Activated CD4-positive, alpha-beta T cell treated with anti-CD3 and anti-CD28 coated beads for 1 hour (primary cell): ENCODE measurements around the gene WDHD1.
"Not testable (repeated sequence)": the region's sequence is repeated elsewhere in the genome, so short reads cannot be mapped to it uniquely, and the experiment has no call there.

Experiments used
- DNase-seq: peaks from one replicate; pipeline ENCODE4 v3.0.0-alpha.2; 2020

The WDHD1 gene

DNA sequence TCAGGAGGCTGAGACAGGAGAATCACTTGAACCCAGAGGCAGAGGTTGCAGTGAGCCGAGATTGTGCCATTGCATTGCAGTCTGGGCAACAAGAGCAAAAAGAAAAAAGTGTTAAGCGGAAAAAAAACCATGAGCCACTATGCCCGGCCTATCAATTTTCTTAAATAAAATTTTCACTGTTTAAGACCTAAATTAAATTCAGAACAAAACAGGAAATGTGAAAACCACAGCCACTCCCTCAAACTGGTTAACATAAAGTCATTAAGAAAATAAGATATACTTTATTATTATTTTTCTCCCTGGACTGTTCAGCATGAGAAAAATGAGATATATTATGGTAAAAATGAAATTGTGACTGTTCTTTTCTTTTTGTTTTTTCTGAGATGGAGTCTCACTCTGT lies 79.7 kb downstream of the WDHD1 start:
- no peak for DNase-seq

GRCh38 chr14:54946500-54946899 lies 80.4 kb downstream of the WDHD1 start:
- no peak for DNase-seq

GRCh38 chr14:54944737-54945391 lies 82.0 kb downstream of the WDHD1 start:
- DNase-seq: no peak

- DNase-seq: no peak
Observed at GRCh38 chr14:54942913-54943312, 84.0 kb downstream of the WDHD1 start.

DNA sequence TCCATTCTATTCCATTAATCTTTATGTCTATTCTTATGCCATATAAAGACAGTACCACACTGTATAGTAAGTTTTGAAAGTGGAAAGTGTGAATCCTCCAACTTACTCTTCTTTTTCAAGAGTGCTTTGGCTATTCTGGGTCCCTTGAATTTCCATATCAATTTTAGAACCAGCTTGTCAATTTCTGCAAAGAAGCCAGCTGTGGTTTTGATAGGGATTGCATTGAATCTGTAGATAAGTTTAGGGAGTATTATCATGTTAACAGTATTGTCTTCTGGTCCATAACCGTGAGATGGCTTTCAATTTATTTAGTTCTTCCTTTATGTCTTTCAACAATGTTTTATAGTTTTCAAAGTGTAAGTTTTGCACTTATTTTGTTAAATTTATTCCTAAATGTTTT lies 90.1 kb downstream of the WDHD1 start:
- no peak for DNase-seq

- no peak for DNase-seq
Observed at GRCh38 chr14:54935958-54936357, 90.9 kb downstream of the WDHD1 start.

DNA sequence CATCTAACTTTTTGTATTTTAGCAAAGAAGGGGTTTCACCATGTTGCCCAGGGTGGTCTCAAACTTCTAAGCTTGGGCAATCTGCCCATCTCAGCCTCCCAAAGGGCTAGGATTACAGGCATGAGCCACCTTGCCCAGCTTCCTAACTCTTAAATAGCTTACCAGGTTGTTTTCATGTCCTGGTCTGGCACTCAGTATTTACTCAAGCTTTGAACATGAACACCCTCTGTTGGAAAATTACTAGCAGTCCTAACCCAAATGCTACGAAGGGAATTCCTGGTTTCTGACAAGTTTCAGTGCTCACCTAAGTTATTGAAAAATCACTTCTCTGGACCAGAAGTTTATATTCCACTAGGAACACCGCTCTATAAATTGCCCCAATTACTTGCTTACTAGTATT lies 91.8 kb downstream of the WDHD1 start:
- no peak for DNase-seq

DNA sequence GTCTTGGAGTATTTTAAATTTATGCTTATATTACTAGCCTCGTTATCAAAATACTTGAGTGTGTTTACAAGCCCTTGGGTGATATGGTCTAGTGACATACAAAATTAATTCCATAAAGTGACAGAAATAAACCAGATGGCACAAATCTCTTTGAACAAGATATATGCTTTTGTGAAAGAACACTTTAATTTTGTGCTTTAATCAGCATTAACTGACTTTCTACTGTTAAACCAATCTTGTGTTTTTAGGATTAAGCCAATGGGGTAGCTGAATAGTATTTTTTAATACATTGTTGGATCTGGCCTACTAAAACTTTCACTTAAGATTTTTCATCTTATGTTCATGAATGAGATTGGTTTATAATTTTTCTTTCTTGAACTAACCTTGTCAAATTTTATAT lies 93.9 kb downstream of the WDHD1 start:
- DNase-seq: no peak

- no peak for DNase-seq
Observed at GRCh38 chr14:54931598-54932340, 95.1 kb downstream of the WDHD1 start.

DNA sequence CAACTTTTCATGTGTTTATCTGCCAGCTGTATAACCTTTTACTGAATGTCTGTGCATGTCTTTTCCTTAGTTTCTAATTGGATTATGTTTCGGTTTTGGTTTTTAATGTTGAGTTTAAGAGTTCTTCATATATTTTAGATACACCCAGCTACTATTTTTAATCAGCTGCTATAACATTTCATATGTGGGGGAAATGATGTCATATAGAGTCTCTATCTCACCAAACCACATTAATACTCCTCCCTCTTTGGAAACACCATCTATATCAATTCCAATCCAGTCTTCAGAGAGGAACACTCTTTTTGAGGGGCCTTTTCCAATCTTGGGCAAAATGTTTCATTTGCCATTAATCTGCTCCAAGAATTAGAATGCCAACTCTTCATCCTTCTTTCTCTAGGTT lies 95.8 kb downstream of the WDHD1 start:
- no peak for DNase-seq

GRCh38 chr14:54929556-54929955 lies 97.3 kb downstream of the WDHD1 start:
- DNase-seq: no peak

GRCh38 chr14:54928216-54928615 lies 98.7 kb downstream of the WDHD1 start:
- no peak for DNase-seq

GRCh38 chr14:54927551-54927950 lies 99.3 kb downstream of the WDHD1 start:
- DNase-seq: no peak

DNA sequence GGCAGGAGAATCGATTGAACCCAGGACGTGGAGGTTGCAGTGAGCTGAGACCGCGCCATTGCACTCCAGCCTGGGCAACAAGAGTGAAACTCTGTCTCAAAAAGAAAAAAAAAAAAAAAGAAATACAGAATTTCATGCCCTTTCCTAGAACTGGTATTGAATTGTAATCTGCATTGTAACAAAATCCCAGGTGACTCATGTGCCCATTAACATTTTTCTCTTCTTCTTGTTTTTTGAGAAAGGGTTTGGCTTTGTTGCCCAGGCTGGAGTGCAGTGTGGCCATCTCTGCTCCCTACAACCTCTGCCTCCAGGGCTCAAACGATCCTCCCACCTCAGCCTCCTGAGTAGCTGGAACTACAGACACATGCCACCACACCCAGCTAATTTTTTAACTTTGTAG lies 100.3 kb downstream of the WDHD1 start:
- not testable (repeated sequence) for DNase-seq

GRCh38 chr14:54922598-54922997 lies 104.3 kb downstream of the WDHD1 start:
- no peak for DNase-seq

DNA sequence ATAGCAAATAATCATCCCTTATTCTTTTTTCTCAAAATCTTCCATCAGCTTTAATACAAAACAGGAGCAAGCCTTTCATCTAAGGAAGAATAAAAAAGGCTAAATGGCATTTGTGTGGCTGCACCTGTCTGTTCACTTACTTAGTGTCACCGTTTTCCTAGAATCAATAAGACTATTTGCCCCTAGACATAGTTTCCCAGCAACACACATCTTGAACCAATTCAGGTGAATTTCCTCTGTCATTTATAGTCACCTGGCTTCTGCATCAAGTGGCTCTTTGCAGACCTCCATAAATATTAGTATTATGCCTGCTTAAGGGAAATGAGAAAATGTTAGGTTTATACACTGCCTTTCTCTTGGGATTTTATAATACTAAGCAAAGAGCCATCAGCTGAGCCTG lies 106.8 kb downstream of the WDHD1 start:
- DNase-seq: no peak

DNA sequence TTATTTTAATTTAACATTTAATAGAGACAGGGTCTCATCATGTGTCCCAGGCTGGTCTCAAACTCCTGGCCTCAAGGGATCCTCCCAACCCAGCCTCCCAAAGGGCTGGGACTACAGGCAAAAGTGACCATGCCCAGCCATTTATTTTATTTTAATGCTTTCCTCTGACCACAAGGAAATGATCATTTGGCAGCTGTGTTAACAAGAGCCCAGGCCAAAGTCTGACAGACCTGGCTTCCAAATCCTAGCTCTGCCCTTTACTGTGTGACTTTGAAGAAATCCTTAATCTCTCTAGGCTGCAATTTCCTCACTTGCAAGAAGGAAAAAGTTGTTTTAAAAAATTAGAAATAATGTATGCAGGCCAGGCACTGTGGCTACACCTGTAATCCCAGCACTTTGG lies 107.6 kb downstream of the WDHD1 start:
- no peak for DNase-seq

DNA sequence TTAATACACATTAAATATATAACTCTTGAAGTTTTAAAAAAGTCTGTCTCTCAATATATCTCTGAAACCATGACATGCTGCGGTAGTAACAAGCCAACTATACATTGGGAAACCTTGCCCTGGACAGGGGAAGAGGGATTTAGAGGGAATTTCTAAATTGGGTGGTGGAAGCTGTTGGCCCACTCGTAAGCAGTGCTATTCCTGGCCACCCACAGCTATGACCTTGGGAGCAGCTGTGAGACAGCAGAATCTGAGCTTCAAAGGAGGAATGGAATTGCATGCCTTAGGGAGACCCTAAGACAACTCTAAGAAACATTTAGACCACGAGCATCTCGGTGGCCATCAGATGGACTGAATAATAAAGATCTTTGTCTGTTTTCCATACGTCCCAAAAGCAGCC lies 108.5 kb downstream of the WDHD1 start:
- no peak for DNase-seq

DNA sequence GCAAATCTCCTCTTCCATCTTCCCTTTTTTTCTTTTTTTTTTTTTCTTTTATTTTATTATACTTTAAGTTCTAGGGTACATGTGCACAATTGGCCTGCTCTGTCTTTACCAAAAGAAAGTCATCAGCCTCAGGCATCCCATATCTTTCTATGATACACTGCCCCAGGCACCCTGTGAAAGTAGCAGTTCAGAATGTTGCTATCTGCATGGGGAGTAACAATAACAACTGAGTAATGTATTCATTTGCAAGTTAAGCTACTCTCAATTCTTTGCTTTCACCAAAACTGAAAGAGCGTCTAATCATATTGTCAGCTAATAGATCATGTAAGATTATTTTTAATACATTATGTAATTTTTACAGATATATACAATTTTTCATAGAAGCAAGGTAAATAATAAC lies 110.8 kb downstream of the WDHD1 start:
- DNase-seq: no peak

DNA sequence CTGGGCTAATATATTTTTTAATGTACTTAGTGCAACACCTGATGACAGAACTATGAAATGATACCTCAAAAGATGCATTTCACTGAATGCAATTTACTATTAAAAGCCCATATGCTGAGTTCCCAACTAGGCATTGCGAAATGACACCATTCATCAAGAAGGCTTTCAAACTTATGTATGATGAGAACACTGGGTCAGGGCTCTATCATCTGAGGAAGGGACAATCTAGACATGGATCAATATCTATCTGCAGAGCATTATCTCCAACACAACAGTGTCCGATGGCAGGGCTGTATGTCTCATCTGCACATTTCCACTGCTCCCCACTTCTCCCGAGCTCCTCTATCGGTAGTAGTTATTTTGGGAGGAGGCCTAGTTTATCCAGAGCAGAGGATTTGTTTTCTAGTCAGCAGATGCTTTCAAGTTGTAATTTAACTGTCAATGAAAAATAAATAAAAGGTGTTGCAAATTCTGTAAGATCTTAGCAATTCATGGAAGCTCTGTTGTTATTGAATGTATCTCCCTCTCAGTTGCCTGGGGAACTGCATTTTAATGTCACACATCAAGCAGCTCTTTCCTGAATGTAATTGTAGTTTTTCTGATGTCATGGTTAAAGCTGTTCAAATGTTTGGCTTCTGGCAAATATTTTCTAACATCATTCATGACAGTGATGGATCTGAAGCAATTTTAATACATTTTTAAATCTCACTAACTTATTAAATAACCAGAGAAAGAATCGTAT lies 116.9 kb downstream of the WDHD1 start:
- DNase-seq: no peak

- not testable (repeated sequence) for DNase-seq
Observed at GRCh38 chr14:54908973-54909372, 117.9 kb downstream of the WDHD1 start.

DNA sequence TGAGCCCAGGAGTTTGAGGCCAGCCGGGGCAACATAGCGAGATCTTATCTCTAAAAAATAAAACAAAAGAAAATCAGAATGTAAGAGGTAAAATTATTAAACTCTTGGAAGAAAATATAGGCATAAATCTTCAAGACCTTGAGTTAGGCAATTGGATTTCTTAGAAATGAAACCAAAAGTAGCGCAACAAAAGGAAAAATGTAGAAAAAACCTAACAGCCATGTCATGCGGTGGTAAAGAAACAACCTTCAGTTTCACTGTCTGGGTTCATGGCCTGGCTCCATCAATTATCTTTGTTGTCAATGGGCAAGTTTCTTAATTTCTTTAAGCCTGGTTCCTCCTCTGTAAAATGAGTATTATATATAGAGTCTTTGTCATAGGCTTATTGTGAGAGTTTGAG lies 118.7 kb downstream of the WDHD1 start:
- DNase-seq: no peak

DNA sequence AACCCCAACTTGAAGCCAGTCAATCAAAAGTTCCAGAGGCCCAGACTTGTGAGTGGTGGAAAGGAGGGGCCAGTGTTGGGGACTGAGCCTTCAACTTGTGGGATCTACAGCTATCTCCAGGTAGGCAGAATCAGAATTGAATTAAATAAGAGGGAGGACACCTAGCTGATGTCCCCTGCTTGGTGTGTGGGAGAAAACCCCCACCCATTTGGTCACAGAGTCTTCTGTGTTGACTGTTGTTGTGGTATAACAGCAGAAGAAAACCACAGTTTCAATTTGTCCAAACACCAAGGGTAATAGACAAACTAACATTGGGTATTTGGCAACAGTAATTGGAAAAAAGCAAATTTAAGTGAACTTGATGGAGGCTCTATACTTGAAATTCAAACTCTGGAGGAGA lies 120.8 kb downstream of the WDHD1 start:
- no peak for DNase-seq
